A673 (cell line): Measurements from ENCODE around the gene ATRN.

ENCODE experiments used
- EZH2 ChIP-seq: fragments of 200-600 bp; sonication (generic); IDR thresholded peaks from 2 replicates; pipeline ENCODE4 v1.6.1; 2017; ENCODE audit warnings: borderline replicate concordance, low read depth, mild to moderate bottlenecking, mixed read lengths, antibody characterized with exemption, low read length; ENCODE audit not compliant: poor library complexity, severe bottlenecking
- TF ChIP-seq, protein P1 (sequence below): fragments of 300-800, 200-600 bp; sonication (generic); conservative IDR thresholded peaks from 2 replicates; pipeline ENCODE4 v1.5.1; 2017; ENCODE audit warnings: low read depth, mild to moderate bottlenecking, antibody characterized with exemption, low read length, moderate library complexity, mixed read lengths

DNA sequence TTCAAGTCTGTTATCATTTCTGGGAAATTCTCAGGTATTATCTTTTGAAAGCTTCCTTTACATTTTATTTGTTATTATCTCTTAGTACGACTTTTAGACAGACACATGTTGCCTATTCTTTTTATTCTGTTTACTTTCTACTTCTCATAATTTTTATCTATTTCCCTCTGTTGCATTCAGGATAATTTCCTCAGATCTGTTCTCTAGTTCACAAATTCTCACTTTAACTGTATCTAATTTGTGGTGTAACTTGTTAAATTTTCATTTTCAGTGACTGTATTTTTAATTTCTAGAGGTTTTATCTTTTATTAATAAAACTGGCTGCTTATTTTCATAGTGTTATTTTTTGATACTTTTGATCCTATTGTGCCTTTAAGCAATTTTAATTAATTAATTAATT, 16.0 kb downstream of the ATRN start:
- TF ChIP-seq, protein P1, sequence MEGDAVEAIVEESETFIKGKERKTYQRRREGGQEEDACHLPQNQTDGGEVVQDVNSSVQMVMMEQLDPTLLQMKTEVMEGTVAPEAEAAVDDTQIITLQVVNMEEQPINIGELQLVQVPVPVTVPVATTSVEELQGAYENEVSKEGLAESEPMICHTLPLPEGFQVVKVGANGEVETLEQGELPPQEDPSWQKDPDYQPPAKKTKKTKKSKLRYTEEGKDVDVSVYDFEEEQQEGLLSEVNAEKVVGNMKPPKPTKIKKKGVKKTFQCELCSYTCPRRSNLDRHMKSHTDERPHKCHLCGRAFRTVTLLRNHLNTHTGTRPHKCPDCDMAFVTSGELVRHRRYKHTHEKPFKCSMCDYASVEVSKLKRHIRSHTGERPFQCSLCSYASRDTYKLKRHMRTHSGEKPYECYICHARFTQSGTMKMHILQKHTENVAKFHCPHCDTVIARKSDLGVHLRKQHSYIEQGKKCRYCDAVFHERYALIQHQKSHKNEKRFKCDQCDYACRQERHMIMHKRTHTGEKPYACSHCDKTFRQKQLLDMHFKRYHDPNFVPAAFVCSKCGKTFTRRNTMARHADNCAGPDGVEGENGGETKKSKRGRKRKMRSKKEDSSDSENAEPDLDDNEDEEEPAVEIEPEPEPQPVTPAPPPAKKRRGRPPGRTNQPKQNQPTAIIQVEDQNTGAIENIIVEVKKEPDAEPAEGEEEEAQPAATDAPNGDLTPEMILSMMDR: no peak
- no peak for TF ChIP-seq EZH2
